Inflammatory macrophage treated with lipopolysaccharide for 4 hours (primary cell): ENCODE results near the gene NXF1.
"Not testable (repeated sequence)": the region's sequence is repeated elsewhere in the genome, so short reads cannot be mapped to it uniquely, and the experiment has no call there.

Experiments used
- DNase-seq: peaks from one replicate; pipeline ENCODE4 v3.0.0-alpha.2; 2020

Gene NXF1

DNA sequence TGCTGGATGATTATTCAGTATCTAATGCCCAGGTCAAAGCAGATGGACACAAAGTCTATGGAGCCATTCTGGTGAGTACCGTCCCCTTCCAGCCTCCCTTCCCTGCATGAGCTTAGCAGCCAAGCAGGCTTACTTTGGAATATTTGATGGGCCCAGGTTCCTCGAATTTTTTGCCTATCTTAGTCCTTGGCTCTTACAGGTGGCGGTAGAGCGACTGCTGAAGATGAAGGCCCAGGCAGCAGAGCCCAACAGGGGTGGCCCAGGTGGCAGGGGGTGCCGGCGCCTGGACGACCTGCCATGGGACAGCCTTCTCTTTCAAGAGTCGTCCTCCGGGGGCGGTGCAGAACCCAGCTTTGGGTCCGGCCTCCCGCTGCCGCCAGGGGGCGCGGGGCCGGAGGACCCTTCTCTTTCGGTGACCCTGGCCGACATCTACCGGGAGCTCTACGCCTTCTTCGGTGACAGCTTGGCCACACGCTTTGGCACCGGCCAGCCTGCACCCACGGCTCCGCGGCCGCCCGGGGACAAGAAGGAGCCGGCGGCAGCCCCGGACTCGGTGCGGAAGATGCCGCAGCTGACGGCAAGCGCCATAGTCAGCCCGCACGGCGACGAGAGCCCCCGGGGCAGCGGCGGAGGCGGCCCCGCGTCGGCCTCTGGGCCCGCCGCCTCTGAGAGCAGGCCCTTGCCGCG is 18.8 kb downstream of the NXF1 start:
- peak; percentile 87 for DNase-seq

GRCh38 chr11:62782753-62783152 is 22.5 kb downstream of the NXF1 start:
- DNase-seq, result no peak

DNA sequence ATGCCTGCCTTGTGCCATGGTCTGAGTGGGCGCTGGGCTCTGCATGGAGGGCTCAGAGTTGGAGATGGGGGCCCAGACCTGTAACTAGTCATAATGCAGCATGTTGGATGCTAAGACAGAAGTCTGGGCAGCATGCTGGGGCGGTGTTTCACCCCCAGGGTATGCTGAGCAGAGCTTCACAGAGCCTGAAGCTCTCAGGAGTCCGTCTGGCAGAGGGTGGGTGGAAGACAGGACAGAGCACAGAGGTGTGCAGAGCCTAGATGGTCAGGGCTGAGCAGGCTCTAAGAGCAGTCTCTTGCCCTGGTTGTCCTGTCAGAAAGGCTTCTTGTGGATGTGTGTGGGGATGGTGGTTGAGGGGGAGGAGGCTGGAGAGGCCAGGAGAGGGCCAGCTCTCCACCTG is 26.8 kb downstream of the NXF1 start:
- no peak for DNase-seq

- peak; percentile 22 for DNase-seq
Measured at GRCh38 chr11:62777389-62777788, 27.9 kb downstream of the NXF1 start.

DNA sequence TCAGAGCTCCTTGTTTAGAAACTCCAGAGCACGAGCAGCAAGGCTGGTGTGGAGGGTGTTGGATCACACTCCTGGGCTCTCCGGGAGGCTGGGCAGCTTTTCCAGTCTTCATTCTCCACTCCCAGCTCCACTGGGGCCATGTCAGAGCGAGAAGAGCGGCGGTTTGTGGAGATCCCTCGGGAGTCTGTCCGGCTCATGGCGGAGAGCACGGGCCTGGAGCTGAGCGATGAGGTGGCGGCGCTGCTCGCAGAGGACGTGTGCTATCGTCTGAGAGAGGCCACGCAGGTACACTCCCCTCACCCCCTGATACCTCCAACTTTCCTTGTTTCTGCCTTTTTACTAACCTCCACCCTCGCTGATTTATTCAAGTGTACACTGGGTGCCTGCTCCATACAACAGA is 29.6 kb downstream of the NXF1 start:
- no peak for DNase-seq

- DNase-seq, result no peak
Measured at GRCh38 chr11:62774407-62774806, 30.8 kb downstream of the NXF1 start.

DNA sequence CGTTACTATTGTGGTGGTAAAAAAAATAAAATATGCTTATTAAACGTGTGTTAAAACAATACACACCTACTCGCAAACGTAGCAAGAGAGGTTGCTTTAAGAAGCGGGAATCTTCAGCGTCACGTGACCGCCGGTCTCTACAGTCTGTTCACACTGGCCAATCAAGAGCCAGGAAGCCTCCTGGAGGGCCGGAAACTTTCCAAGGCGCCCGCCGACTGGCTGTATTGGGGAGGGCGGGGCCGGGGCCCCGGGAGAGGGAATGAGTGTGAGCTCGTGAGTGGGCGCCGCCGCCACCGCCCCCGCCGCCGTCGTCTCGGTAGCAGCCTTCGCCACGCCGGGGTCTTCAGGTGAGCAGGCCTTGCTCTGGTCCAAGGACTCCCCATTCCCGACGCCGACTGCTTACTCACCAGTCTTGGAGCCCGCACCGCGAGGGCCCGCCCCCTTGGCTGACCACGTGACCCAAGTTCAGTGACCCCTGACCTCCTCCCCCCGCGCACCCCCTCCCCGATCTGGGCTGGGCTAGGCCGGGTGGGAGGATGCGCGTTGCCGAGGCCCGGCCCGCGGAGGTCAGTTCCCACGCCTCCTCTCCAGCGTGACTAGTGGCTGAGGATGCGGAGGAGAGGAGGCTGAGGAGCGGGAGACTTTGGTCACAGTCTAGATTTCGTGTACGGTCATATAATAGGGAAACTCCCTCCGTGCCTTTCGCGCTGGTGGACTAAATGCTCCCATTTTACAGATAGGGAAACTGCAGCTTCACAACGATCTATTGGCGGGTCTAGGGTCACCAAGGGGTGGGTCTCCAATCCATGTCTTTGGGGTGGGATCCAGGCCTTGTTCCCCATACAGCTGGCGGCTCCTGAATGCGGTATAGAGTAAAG is 33.9 kb downstream of the NXF1 start, which contains the start of gene TAF6L:
Gene TAF6L (plus strand): TSS at position 253 of the 878 bp plus-strand sequence. CDS start 4,388 bp downstream, outside the sequence.
- peak; percentile 97 for DNase-seq

- no peak for DNase-seq
Measured at GRCh38 chr11:62770778-62771143, 34.5 kb downstream of the NXF1 start.

- not testable (repeated sequence) for DNase-seq
Measured at GRCh38 chr11:62760867-62761227, 44.4 kb downstream of the NXF1 start.

GRCh38 chr11:62757846-62758788 is 47.1 kb downstream of the NXF1 start:
- no peak for DNase-seq

GRCh38 chr11:62755086-62755615 is 50.1 kb downstream of the NXF1 start:
- DNase-seq, result no peak

- DNase-seq, result peak; percentile 99
Measured at GRCh38 chr11:62753736-62754603, 51.3 kb downstream of the NXF1 start, which contains the start of gene ZBTB3. ZBTB3 (minus strand) TSS chr11:62754160; CDS start chr11:62753664, 496 bp downstream.

DNA sequence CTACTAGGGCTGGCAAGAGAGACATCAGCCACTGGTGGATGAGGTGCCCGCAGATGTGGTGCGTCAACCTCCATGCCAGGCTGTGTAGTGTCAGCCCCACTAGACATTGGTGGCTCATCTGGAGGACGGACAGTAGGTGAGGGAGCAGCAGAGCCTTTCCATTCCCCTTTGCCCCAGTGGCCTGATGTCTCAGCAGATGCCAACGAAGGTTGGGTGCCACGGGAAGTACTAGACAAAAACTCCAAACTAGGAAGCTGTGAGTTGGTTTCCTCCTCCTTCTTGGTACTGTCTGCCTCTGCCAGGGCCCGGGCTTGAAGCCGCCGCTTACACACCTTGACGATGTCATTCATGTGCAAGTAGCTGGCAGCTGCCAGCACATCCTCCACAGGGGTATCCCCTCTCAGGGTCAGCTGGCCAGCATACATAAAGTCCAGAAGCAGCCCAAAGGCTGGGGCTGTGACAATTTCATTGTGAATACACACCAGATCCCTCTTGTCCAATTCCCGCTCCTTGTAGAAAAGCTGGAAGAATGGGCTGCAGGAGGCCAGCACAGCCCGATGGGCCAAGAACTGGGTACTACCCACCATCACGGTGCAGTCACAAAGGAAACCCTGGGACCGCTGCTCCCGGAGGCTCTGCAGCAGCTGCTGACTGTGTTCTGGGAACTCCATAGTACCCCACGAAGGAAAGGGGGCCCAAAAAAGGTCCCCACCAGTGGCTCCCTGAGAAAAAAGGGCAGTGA is 52.1 kb downstream of the NXF1 start:
- peak; percentile 4 for DNase-seq

GRCh38 chr11:62752177-62752785 is 53.0 kb downstream of the NXF1 start:
- DNase-seq, result no peak

DNA sequence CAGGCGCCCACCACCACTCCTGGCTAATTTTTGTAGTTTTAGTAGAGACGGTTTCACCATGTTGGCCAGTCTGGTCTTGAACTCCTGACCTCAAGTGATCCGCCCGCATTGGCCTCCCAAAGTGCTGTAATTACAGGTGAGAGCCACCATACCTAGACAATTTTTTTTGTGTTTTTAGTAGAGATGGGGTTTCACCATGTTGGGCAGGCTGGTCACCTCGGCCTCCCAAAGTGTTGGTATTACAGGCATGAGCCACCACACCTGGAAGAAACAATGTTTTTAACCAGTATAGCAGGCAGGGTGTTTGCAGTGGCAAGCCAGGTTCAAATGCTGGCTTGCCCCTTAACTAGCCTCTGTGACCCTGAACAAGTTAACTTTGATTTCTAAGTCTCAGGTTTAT is 55.3 kb downstream of the NXF1 start:
- not testable (repeated sequence) for DNase-seq

DNA sequence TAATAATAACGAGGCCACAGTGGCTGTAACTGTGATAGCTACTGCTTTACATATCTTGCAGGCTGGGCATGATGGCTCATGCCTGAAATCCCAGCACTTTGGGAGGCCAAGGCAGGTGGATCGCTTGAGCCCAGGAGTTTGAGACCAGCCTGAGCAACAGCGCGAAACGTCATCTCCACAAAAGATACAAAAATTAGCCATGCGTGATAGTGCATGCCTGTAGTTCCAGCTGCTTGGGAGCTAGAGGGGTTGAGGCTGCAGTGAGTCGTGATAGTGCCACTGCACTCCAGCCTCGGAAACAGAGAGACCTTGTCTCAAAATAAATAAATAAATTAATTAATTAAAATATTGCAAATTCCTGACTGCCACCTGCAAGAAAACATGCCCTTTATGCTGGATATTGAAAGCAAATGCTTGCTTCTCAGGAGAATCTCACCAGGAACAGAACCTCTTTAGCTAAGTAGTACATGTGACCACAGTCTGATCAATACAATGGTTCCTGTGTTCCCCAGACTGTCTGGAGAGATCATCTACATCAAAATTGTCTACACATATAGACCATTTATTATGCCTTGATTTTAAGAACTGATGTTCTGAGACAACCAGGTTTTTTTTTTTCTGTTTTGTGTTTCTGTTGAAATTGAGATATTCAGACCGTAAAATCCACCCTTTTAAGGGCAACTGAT is 57.6 kb downstream of the NXF1 start:
- no peak for DNase-seq
